ENCODE data around the gene ISCU. TPM values are rescaled to one million over a fixed set of nuclear protein-coding genes. Genes with fewer than 3 reads are reported as not detected.
"Not testable (repeated sequence)": the region's sequence is repeated elsewhere in the genome, so short reads cannot be mapped to it uniquely, and the experiment has no call there.

The ISCU gene
- total and polyA plus RNA-seq, 4 donors, result 129 to 297 (median 203) TPM

DNA sequence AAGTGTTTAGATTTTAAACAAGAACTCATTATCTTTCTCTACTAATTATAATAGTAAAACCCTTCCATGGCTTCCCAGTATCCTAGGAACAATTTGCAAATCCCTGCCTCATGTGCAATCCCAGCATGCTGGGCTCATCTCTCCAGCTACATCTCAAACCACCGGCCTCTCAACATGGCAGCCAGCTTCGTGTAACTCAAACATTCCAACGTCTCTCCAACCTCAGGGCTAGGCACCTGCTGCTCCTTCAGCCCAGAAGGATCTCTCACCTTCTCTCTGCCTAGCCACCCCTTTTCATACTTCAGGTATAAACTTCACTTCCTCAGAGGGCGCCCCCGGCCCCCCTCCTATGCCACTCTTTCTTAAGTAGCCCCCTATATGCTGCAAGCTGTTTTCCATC is 8.6 kb upstream of the ISCU start:
- H3K9me3 ChIP-seq (ENCODE audit: control insufficient read depth, low read length), result no peaks in the 10 kb centered on the region
- H3K4me1 ChIP-seq (ENCODE audit: control insufficient read depth in 1 of 2, insufficient read depth in 2 of 2, low read length in 2 of 2), result no peaks in the 10 kb centered on the region
- H3K4me3 ChIP-seq (ENCODE audit: low read length in 2 of 2), result no peak overlapping the region
- H3K27me3 ChIP-seq (ENCODE audit: control insufficient read depth in 1 of 2, insufficient read depth in 2 of 2, low read length in 1 of 2), result no peaks in the 10 kb centered on the region
- ATAC-seq (ENCODE audit: low FRiP score), result no peak
- intact Hi-C loops (cut with DNase I), result no loop called here
- WGBS, 2 donors, result 89 to 92% methylated on average over 5 of the region's 5 CpGs
- H3K36me3 ChIP-seq (ENCODE audit: control insufficient read depth in 1 of 2, insufficient read depth in 2 of 2, low read length in 1 of 2), result peaks cover 0 to 4% of the 10 kb centered on the region in 2 donors
- no peak for DNase-seq
- no peak overlapping the region for H3K27ac ChIP-seq (ENCODE audit: low read depth in 1 of 2, low read length in 2 of 2)

DNA sequence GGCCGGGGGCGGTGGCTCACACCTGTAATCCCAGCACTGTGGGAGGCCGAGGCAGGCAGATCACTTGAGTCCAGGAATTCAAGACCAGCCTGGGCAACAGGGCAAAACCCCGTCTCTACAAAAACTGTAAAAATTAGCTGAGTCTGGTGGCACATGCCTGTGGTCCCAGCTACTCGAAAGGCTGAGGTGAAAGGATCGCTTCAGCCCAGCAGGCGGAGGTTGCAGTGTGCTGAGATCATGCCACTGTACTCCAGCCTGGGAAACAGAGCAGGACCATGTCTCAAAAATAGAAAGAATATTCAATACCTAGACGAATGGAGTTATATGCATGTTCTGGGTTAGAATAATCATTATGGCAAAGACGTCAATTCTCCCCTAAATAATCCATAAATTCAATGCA is 7.0 kb upstream of the ISCU start:
- WGBS, 2 donors, result 85 to 87% methylated on average over 9 of the region's 9 CpGs
- ATAC-seq (ENCODE audit: low FRiP score); H3K27ac ChIP-seq (ENCODE audit: low read depth in 1 of 2, low read length in 2 of 2); H3K36me3 ChIP-seq (ENCODE audit: control insufficient read depth in 1 of 2, insufficient read depth in 2 of 2, low read length in 1 of 2); H3K4me1 ChIP-seq (ENCODE audit: control insufficient read depth in 1 of 2, insufficient read depth in 2 of 2, low read length in 2 of 2); H3K27me3 ChIP-seq (ENCODE audit: control insufficient read depth in 1 of 2, insufficient read depth in 2 of 2, low read length in 1 of 2); intact Hi-C loops (cut with DNase I); DNase-seq; H3K4me3 ChIP-seq (ENCODE audit: low read length in 2 of 2); H3K9me3 ChIP-seq (ENCODE audit: control insufficient read depth, low read length): not testable (repeated sequence)

DNA sequence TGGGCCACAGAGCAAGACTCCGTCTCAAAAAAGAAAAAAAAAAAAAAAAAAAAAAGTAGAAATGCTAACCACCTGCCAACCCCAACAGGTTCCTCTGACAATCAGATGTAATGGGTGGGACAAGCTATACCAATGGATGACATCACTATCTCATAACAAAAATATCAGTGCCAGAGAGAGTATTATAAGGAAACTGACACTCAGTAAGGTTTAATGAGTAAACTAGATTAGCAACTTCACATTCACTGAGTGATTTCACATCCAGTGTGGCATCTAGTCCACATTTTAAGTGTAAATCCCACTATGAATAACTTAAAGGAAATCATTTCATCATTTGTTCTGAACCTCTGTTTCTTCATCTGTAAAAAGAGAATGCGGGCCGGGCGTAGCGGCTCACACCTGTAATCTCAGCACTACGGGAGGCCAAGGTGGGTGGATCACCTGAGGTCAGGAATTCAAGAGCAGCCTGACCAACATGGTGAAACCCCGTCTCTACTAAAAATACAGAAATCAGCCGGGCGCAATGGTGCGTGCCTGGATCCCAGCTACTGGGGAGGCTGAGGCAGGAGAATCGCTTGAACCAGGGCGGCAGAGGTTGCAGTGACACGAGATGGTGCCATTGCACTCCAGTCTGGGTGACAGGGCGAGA is 3.3 kb upstream of the ISCU start:
- intact Hi-C loops (cut with DNase I), result no loop called here
- Histone ChIP-seq H3K27me3 (ENCODE audit: control insufficient read depth in 1 of 2, insufficient read depth in 2 of 2, low read length in 1 of 2) (no peaks in the 10 kb centered on the region), H3K9me3 (ENCODE audit: control insufficient read depth, low read length) (no peaks in the 10 kb centered on the region), H3K4me3 (ENCODE audit: low read length in 2 of 2) (no peak overlapping the region), H3K27ac (ENCODE audit: low read depth in 1 of 2, low read length in 2 of 2) (no peak overlapping the region), H3K4me1 (ENCODE audit: control insufficient read depth in 1 of 2, insufficient read depth in 2 of 2, low read length in 2 of 2) (peaks cover 0 to 9% of the 10 kb centered on the region in 2 donors), H3K36me3 (ENCODE audit: control insufficient read depth in 1 of 2, insufficient read depth in 2 of 2, low read length in 1 of 2) (peaks cover 0 to 4% of the 10 kb centered on the region in 2 donors)
- DNase-seq, result no peak
- 83 to 87% methylated on average over 13 to 14 of the region's 14 CpGs for WGBS, 2 donors
- ATAC-seq (ENCODE audit: low FRiP score), result no peak

DNA sequence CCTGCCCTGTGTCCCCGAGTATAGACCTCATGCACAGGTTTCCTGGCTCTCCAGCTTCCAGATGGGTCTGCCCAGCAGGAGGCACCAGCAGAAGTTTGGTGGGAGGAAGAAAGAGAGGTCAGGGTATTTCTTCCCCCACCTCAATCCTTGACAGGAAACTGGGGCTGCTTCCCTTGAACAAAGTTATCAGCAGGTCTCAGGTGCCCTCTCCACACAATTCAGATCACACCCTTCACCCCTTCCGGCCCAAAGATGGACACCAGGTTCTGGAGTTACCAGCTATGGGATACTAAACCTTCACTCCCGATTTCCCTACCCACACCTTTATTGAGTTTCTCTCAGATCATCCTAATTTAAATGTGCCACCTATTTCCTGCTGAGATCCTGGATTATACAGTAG is 2.6 kb upstream of the ISCU start:
- ATAC-seq (ENCODE audit: low FRiP score) (no peak), DNase-seq (no peak)
- H3K4me1 ChIP-seq (ENCODE audit: control insufficient read depth in 1 of 2, insufficient read depth in 2 of 2, low read length in 2 of 2), result peaks cover 0 to 9% of the 10 kb centered on the region in 2 donors
- H3K27ac ChIP-seq (ENCODE audit: low read depth in 1 of 2, low read length in 2 of 2), result no peak overlapping the region
- intact Hi-C loops (cut with DNase I), result loop anchor here (5.0 to 10.0 kb wide), 4 partner anchors 173 to 533 kb away; partner anchors contain the start of genes ALKBH2 (in 1 of the 2), CORO1C (in 1 of the 2) and SSH1 (in 1 of the 2)
- H3K4me3 ChIP-seq (ENCODE audit: low read length in 2 of 2), result peak overlapping the region in 1 of 2 donors; percentile 83
- peaks cover 0 to 4% of the 10 kb centered on the region in 2 donors for H3K36me3 ChIP-seq (ENCODE audit: control insufficient read depth in 1 of 2, insufficient read depth in 2 of 2, low read length in 1 of 2)
- H3K9me3 ChIP-seq (ENCODE audit: control insufficient read depth, low read length), result no peaks in the 10 kb centered on the region
- H3K27me3 ChIP-seq (ENCODE audit: control insufficient read depth in 1 of 2, insufficient read depth in 2 of 2, low read length in 1 of 2), result no peaks in the 10 kb centered on the region
- 70 to 71% methylated on average over 3 of the region's 3 CpGs for WGBS, 2 donors

DNA sequence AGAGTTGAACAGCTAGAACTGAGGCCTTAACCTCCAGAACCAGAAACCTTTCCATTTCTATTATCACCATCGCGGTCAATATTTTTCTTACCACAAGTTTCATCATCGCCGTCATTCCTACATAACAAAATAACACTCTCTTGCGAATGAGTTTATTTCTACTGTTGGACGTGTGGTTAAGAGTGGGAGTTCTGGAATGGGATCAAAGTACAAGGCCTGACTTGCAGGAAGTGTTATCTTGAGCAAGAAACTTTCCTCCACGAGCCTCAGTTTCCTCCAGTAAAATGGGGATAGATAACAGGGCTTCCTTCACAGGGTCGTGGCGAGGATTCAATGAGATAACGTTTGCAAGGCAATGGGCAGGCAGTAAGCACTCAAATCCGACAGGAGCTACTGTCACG is 2.1 kb upstream of the ISCU start:
- H3K27ac ChIP-seq (ENCODE audit: low read depth in 1 of 2, low read length in 2 of 2), result no peak overlapping the region
- 1% methylated on average over 12 of the region's 12 CpGs for WGBS, 2 donors
- ATAC-seq (ENCODE audit: low FRiP score) (no peak), DNase-seq (no peak)
- no peaks in the 10 kb centered on the region for H3K9me3 ChIP-seq (ENCODE audit: control insufficient read depth, low read length)
- no peaks in the 10 kb centered on the region for H3K27me3 ChIP-seq (ENCODE audit: control insufficient read depth in 1 of 2, insufficient read depth in 2 of 2, low read length in 1 of 2)
- peaks cover 0 to 9% of the 10 kb centered on the region in 2 donors for H3K4me1 ChIP-seq (ENCODE audit: control insufficient read depth in 1 of 2, insufficient read depth in 2 of 2, low read length in 2 of 2)
- peaks cover 0 to 7% of the 10 kb centered on the region in 2 donors for H3K36me3 ChIP-seq (ENCODE audit: control insufficient read depth in 1 of 2, insufficient read depth in 2 of 2, low read length in 1 of 2)
- intact Hi-C loops (cut with DNase I), result loop anchor here (5.0 to 10.0 kb wide), 4 partner anchors 172 to 532 kb away; partner anchors contain the start of genes ALKBH2 (in 1 of the 2), CORO1C (in 1 of the 2) and SSH1 (in 1 of the 2)
- H3K4me3 ChIP-seq (ENCODE audit: low read length in 2 of 2), result peak overlapping the region; percentile 64 to 83

DNA sequence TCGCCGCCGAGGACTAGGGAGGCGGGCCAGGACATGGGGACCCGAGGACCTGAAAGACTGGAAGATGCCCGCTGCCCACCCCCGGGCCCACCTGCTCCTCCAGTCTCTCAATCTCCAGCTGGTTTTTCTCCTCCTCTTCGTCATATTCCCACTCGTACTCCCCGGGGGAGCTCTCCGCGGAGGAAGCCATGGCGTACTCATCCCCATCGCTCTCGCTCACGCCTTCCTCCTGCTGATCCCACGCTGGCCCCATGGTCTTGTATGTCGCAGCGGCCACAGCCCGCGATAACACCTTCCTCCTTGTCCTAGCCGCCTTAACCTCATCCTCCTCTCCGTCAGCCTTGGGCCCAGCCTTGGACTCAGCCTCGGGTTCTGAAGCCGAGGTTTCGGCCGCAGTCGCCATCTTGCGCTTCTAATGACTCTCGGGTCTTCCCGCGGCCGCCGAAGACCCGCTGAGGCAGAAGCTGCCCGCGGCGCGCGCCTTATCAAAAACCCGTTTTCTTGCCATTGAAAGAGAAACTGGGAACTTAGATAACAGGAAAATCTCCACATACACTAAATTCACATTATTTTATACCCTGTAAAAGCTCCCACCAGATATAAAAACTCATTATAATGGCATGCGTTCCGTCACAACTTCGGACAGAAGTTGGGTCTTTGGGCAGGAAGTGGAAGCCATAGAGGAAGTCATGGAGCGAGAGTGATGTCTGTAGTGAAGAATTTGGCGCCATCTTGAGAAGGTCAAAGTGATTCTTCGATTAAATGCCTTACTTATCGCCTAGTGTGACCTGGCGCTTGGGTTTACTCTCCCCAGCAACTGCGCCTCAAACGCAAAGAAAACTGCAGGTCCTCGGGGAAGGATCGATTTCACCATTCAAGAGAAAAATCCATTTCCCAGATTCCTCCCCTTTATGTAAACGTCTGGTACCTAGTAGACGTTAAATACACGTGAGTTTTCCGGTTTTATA is 1.4 kb upstream of the ISCU start, which contains the start of gene SART3:
SART3 (minus strand) TSS at position 422 of the 968 bp plus-strand sequence; CDS start at position 403, 19 bp downstream.
- peak within 1 kb of the TSS; percentile 64 to 83 for H3K4me3 ChIP-seq (ENCODE audit: low read length in 2 of 2)
- peaks cover 0 to 7% of the 10 kb centered on the region in 2 donors for H3K36me3 ChIP-seq (ENCODE audit: control insufficient read depth in 1 of 2, insufficient read depth in 2 of 2, low read length in 1 of 2)
- DNase-seq (peak; percentile 87 to 95), ATAC-seq (ENCODE audit: low FRiP score) (peak; percentile 86)
- no peaks in the 10 kb centered on the region for H3K9me3 ChIP-seq (ENCODE audit: control insufficient read depth, low read length)
- no peaks in the 10 kb centered on the region for H3K27me3 ChIP-seq (ENCODE audit: control insufficient read depth in 1 of 2, insufficient read depth in 2 of 2, low read length in 1 of 2)
- 0% methylated on average over 55 to 57 of the region's 57 CpGs for WGBS, 2 donors
- intact Hi-C loops (cut with DNase I), result loop anchor here (5.0 to 10.0 kb wide), 4 partner anchors 171 to 531 kb away; partner anchors contain the start of genes ALKBH2 (in 1 of the 2), CORO1C (in 1 of the 2) and SSH1 (in 1 of the 2)
- peaks cover 0 to 9% of the 10 kb centered on the region in 2 donors for H3K4me1 ChIP-seq (ENCODE audit: control insufficient read depth in 1 of 2, insufficient read depth in 2 of 2, low read length in 2 of 2)
- H3K27ac ChIP-seq (ENCODE audit: low read depth in 1 of 2, low read length in 2 of 2), result peak within 1 kb of the TSS in 1 of 2 donors; percentile 87

DNA sequence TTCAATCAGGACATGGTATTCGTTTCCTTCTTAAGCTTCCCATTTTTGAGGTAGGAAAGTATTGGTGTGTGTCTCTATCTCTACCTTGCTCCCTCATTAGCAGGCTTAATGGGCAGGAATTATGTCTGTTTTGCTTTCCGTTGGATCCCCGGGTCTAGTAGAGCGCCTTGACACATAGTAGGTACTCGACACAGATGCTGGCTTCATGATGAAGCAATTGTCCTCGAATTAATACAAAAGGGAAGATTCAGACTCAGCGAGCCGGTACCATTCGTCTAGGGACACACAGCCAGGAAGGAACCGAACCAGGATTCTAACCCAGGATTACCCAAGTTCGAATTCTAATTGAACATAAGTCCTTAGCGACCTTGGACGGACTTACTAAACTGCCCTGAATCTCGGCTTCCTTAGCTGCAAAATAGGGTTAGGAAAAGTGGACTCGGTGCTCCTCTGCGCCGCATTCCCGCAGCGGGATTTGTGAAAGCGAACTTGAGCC is 496 bp upstream of the ISCU start:
- Histone ChIP-seq H3K27me3 (ENCODE audit: control insufficient read depth in 1 of 2, insufficient read depth in 2 of 2, low read length in 1 of 2) (no peaks in the 10 kb centered on the region), H3K4me3 (ENCODE audit: low read length in 2 of 2) (peak overlapping the region; percentile 4 to 83), H3K4me1 (ENCODE audit: control insufficient read depth in 1 of 2, insufficient read depth in 2 of 2, low read length in 2 of 2) (peaks cover 0 to 9% of the 10 kb centered on the region in 2 donors), H3K27ac (ENCODE audit: low read depth in 1 of 2, low read length in 2 of 2) (peak overlapping the region in 1 of 2 donors; percentile 72), H3K9me3 (ENCODE audit: control insufficient read depth, low read length) (no peaks in the 10 kb centered on the region), H3K36me3 (ENCODE audit: control insufficient read depth in 1 of 2, insufficient read depth in 2 of 2, low read length in 1 of 2) (peaks cover 0 to 8% of the 10 kb centered on the region in 2 donors)
- no peak for ATAC-seq (ENCODE audit: low FRiP score)
- WGBS, 2 donors, result 1% methylated on average over 20 of the region's 20 CpGs
- DNase-seq, result no peak
- intact Hi-C loops (cut with DNase I), result loop anchor here (2.0 to 10.0 kb wide), 8 partner anchors 57 to 531 kb away; partner anchors contain the start of genes ALKBH2 (in 2 of the 2), SSH1 (in 2 of the 2) and CORO1C (in 1 of the 2)
